ENCODE data around the gene ATP6V0C.
"Not testable (repeated sequence)": the region's sequence is repeated elsewhere in the genome, so short reads cannot be mapped to it uniquely, and the experiment has no call there.

ATP6V0C gene

GRCh38 chr16:2527784-2528100 lies 14.0 kb downstream of the ATP6V0C start:
- DNase-seq (ENCODE audit: low read depth in 2 of 2): no peak

GRCh38 chr16:2528161-2529060 lies 14.7 kb downstream of the ATP6V0C start:
- no peak for DNase-seq (ENCODE audit: low read depth in 2 of 2)

- no peak for DNase-seq (ENCODE audit: low read depth in 2 of 2)
These were observed 15.5 kb downstream of the ATP6V0C start for GRCh38 chr16:2529061-2529931.

- DNase-seq (ENCODE audit: low read depth in 2 of 2): no peak
These were observed 16.3 kb downstream of the ATP6V0C start for GRCh38 chr16:2529961-2530628.

GRCh38 chr16:2530629-2531318 lies 17.0 kb downstream of the ATP6V0C start:
- no peak for DNase-seq (ENCODE audit: low read depth in 2 of 2)

- no peak for DNase-seq (ENCODE audit: low read depth in 2 of 2)
These were observed 17.6 kb downstream of the ATP6V0C start, which contains the start of gene CEMP1 for GRCh38 chr16:2531371-2531695. Gene CEMP1, minus strand, starts transcription at chr16:2531408. Its CDS starts 335 bp downstream, at chr16:2531073.

- DNase-seq (ENCODE audit: low read depth in 2 of 2): peak; percentile 92 to 95
These were observed 18.1 kb downstream of the ATP6V0C start for GRCh38 chr16:2531696-2532493.

GRCh38 chr16:2532494-2533141 lies 18.9 kb downstream of the ATP6V0C start:
- peak in 1 of 2 donors; percentile 43 for DNase-seq (ENCODE audit: low read depth in 2 of 2)

GRCh38 chr16:2533142-2533755 lies 19.5 kb downstream of the ATP6V0C start:
- DNase-seq (ENCODE audit: low read depth in 2 of 2): not testable (repeated sequence)

GRCh38 chr16:2533912-2534311 lies 20.2 kb downstream of the ATP6V0C start:
- DNase-seq (ENCODE audit: low read depth in 2 of 2): no peak

GRCh38 chr16:2534335-2534734 lies 20.6 kb downstream of the ATP6V0C start:
- not testable (repeated sequence) for DNase-seq (ENCODE audit: low read depth in 2 of 2)

- no peak for DNase-seq (ENCODE audit: low read depth in 2 of 2)
These were observed 21.9 kb downstream of the ATP6V0C start for GRCh38 chr16:2535625-2536013.

- peak; percentile 88 to 89 for DNase-seq (ENCODE audit: low read depth in 2 of 2)
These were observed 24.0 kb downstream of the ATP6V0C start, which contains the start of gene PDPK1 for GRCh38 chr16:2537451-2538379. Gene PDPK1, plus strand, starts transcription at chr16:2538021. Its CDS starts 92 bp downstream, at chr16:2538113.

- not testable (repeated sequence) for DNase-seq (ENCODE audit: low read depth in 2 of 2)
These were observed 25.6 kb downstream of the ATP6V0C start for GRCh38 chr16:2539192-2539844.

- DNase-seq (ENCODE audit: low read depth in 2 of 2): not testable (repeated sequence)
These were observed 26.2 kb downstream of the ATP6V0C start for GRCh38 chr16:2539845-2540458.

GRCh38 chr16:2540912-2541311 lies 27.2 kb downstream of the ATP6V0C start:
- DNase-seq (ENCODE audit: low read depth in 2 of 2): not testable (repeated sequence)

GRCh38 chr16:2541409-2541808 lies 27.7 kb downstream of the ATP6V0C start:
- DNase-seq (ENCODE audit: low read depth in 2 of 2): not testable (repeated sequence)
